Neural progenitor cell (in vitro differentiated cells): ENCODE results near the gene TOMM70. TPM values are rescaled to one million over a fixed set of nuclear protein-coding genes. Genes with fewer than 3 reads are reported as not detected.

ENCODE experiments used
- DNase-seq: peaks from one replicate; pipeline ENCODE4 v3.0.0-alpha.2; 2016; ENCODE audit warnings: low spot score
- H2AFZ ChIP-seq: fragments of 200-600 bp; sonication (generic); replicated peaks from 2 replicates; pipeline ENCODE4 v1.6.1; 2016; ENCODE audit warnings: antibody characterized with exemption
- H3F3A ChIP-seq: fragments of 200-600 bp; sonication (generic); 2 replicates; pipeline ENCODE4 v1.6.1; 2016; ENCODE audit warnings: antibody characterized with exemption, low read depth
- H3K27ac ChIP-seq: fragments of 200-600 bp; sonication (generic); 2 replicates; pipeline ENCODE4 v1.5.1; 2016; ENCODE audit warnings: mild to moderate bottlenecking
- H3K27me3 ChIP-seq: fragments of 200-600 bp; sonication (generic); 2 replicates; pipeline ENCODE4 v1.6.1; 2016; ENCODE audit warnings: mild to moderate bottlenecking, moderate library complexity
- H3K36me3 ChIP-seq: fragments of 200-600 bp; sonication (generic); 2 replicates; pipeline ENCODE4 v1.5.1; 2016
- H3K4me1 ChIP-seq: fragments of 200-600 bp; sonication (generic); 2 replicates; pipeline ENCODE4 v1.6.1; 2016; ENCODE audit warnings: mixed run types
- H3K4me2 ChIP-seq: fragments of 200-600 bp; sonication (generic); 2 replicates; pipeline ENCODE4 v1.6.1; 2016
- H3K4me3 ChIP-seq: fragments of 200-600 bp; sonication (generic); 2 replicates; pipeline ENCODE4 v1.5.1; 2016
- H3K79me2 ChIP-seq: fragments of 200-600 bp; sonication (generic); 2 replicates; pipeline ENCODE4 v1.6.1; 2016; ENCODE audit warnings: low read depth
- H3K9ac ChIP-seq: fragments of 200-600 bp; sonication (generic); 2 replicates; pipeline ENCODE4 v1.6.1; 2016
- H3K9me3 ChIP-seq: fragments of 200-600 bp; sonication (generic); 2 replicates; pipeline ENCODE4 v1.5.1; 2016; ENCODE audit warnings: low read depth
- H4K20me1 ChIP-seq: fragments of 200-600 bp; sonication (generic); 2 replicates; pipeline ENCODE4 v1.6.1; 2016; ENCODE audit warnings: low read depth
- H3K27ac Mint-ChIP-seq: 3 replicates; pipeline ENCODE4 v1.8.0; 2021; ENCODE audit warnings: mixed read lengths
- H3K27me3 Mint-ChIP-seq: 2 replicates; pipeline ENCODE4 v1.8.0; 2022; ENCODE audit warnings: low read depth, mild to moderate bottlenecking, inconsistent platforms, moderate library complexity, mixed read lengths; ENCODE audit not compliant: insufficient read depth
- H3K36me3 Mint-ChIP-seq: 3 replicates; pipeline ENCODE4 v1.8.0; 2021; ENCODE audit warnings: mixed read lengths
- H3K4me1 Mint-ChIP-seq: 3 replicates; pipeline ENCODE4 v1.8.0; 2021; ENCODE audit warnings: mixed read lengths
- H3K4me3 Mint-ChIP-seq: 3 replicates; pipeline ENCODE4 v1.8.0; 2021; ENCODE audit warnings: mild to moderate bottlenecking, moderate library complexity, mixed read lengths
- H3K9me3 Mint-ChIP-seq: 3 replicates; pipeline ENCODE4 v1.8.0; 2020; ENCODE audit warnings: mixed read lengths
- CTCF ChIP-seq: fragments of 200-600 bp; sonication (generic); IDR thresholded peaks from 2 replicates; pipeline ENCODE4 v1.5.1; 2017; ENCODE audit warnings: antibody characterized with exemption, mild to moderate bottlenecking
- EZH2 ChIP-seq: fragments of 200-600 bp; sonication (generic); IDR thresholded peaks from 2 replicates; pipeline ENCODE4 v1.6.1; 2017; ENCODE audit warnings: antibody characterized with exemption, mild to moderate bottlenecking, moderate library complexity
- EZH2phosphoT487 ChIP-seq: fragments of 200-600 bp; sonication (generic); IDR thresholded peaks from 2 replicates; pipeline ENCODE4 v1.6.1; 2017; ENCODE audit warnings: antibody characterized with exemption
- total RNA-seq: library from RNA; depleted of rRNA; stranded (reverse); fragments of >200 nt; gene quantifications from 2 replicates; pipeline ENCODE4 v1.2.3, GENCODE V29; 2015; ENCODE audit warnings: low replicate concordance

The TOMM70 gene
- total RNA-seq, 1 donor from 2014 or later: 58.5 TPM

- Mint-ChIP-seq H3K4me1 (no peaks in the 10 kb centered on the region), H3K4me3 (no peak overlapping the region), H3K27ac (no peak overlapping the region), H3K9me3 (no peaks in the 10 kb centered on the region), H3K27me3 (peaks cover 2% of the 10 kb centered on the region), H3K36me3 (peaks cover 4% of the 10 kb centered on the region)
- Histone ChIP-seq H3K27me3 (no peaks in the 10 kb centered on the region), H4K20me1 (no peaks in the 10 kb centered on the region), H3K9ac (no peak overlapping the region), H3K79me2 (no peaks in the 10 kb centered on the region), H3K4me2 (no peak overlapping the region), H3K27ac (no peak overlapping the region), H3K9me3 (no peaks in the 10 kb centered on the region), H3K4me3 (no peak overlapping the region), H3F3A (peaks cover 3% of the 10 kb centered on the region), H3K36me3 (no peaks in the 10 kb centered on the region), H2AFZ (no peak overlapping the region), H3K4me1 (peaks cover 21% of the 10 kb centered on the region)
- DNase-seq: no peak
- TF ChIP-seq EZH2phosphoT487 (no peak), EZH2 (no peak), CTCF (no peak)
Measured at GRCh38 chr3:100427699-100428098, 26.8 kb upstream of the TOMM70 start.

GRCh38 chr3:100426067-100426682, 25.3 kb upstream of the TOMM70 start:
- H3K4me1 Mint-ChIP-seq: peaks cover 1% of the 10 kb centered on the region
- H3F3A ChIP-seq: peaks cover 3% of the 10 kb centered on the region
- no peaks in the 10 kb centered on the region for H3K36me3 Mint-ChIP-seq
- H4K20me1 ChIP-seq: no peaks in the 10 kb centered on the region
- H3K4me3 Mint-ChIP-seq: no peak overlapping the region
- no peak overlapping the region for H3K4me2 ChIP-seq
- no peak for DNase-seq
- H3K27ac Mint-ChIP-seq: no peak overlapping the region
- TF ChIP-seq EZH2 (no peak), CTCF (no peak), EZH2phosphoT487 (no peak)
- H3K9ac ChIP-seq: no peak overlapping the region
- H3K9me3 Mint-ChIP-seq: no peaks in the 10 kb centered on the region
- peaks cover 21% of the 10 kb centered on the region for H3K4me1 ChIP-seq
- no peak overlapping the region for H3K4me3 ChIP-seq
- H2AFZ ChIP-seq: no peak overlapping the region
- H3K27me3 ChIP-seq: no peaks in the 10 kb centered on the region
- H3K9me3 ChIP-seq: no peaks in the 10 kb centered on the region
- H3K79me2 ChIP-seq: no peaks in the 10 kb centered on the region
- H3K36me3 ChIP-seq: no peaks in the 10 kb centered on the region
- no peak overlapping the region for H3K27ac ChIP-seq
- peaks cover 2% of the 10 kb centered on the region for H3K27me3 Mint-ChIP-seq

- peaks cover 2% of the 10 kb centered on the region for H3K27me3 Mint-ChIP-seq
- Histone ChIP-seq H3K9me3 (no peaks in the 10 kb centered on the region), H4K20me1 (no peaks in the 10 kb centered on the region), H2AFZ (no peak overlapping the region), H3K9ac (no peak overlapping the region), H3K27me3 (no peaks in the 10 kb centered on the region), H3K36me3 (no peaks in the 10 kb centered on the region), H3K4me3 (no peak overlapping the region), H3K79me2 (peaks cover 1% of the 10 kb centered on the region), H3F3A (peaks cover 3% of the 10 kb centered on the region), H3K4me1 (peaks cover 21% of the 10 kb centered on the region), H3K27ac (no peak overlapping the region), H3K4me2 (no peak overlapping the region)
- no peak for TF ChIP-seq CTCF
- no peak for TF ChIP-seq EZH2phosphoT487
- TF ChIP-seq EZH2: no peak
- no peak overlapping the region for H3K4me3 Mint-ChIP-seq
- H3K4me1 Mint-ChIP-seq: peaks cover 3% of the 10 kb centered on the region
- no peak for DNase-seq
- no peak overlapping the region for H3K27ac Mint-ChIP-seq
- no peaks in the 10 kb centered on the region for H3K36me3 Mint-ChIP-seq
- no peaks in the 10 kb centered on the region for H3K9me3 Mint-ChIP-seq
Measured at GRCh38 chr3:100425316-100425715, 24.4 kb upstream of the TOMM70 start.
